ENCODE results near the gene SSU72.
A peak's percentile ranks its signal among the peaks of the same experiment; 100 is the strongest.
"Not testable (repeated sequence)": the region's sequence is repeated elsewhere in the genome, so short reads cannot be mapped to it uniquely, and the experiment has no call there.

SSU72 gene

DNA sequence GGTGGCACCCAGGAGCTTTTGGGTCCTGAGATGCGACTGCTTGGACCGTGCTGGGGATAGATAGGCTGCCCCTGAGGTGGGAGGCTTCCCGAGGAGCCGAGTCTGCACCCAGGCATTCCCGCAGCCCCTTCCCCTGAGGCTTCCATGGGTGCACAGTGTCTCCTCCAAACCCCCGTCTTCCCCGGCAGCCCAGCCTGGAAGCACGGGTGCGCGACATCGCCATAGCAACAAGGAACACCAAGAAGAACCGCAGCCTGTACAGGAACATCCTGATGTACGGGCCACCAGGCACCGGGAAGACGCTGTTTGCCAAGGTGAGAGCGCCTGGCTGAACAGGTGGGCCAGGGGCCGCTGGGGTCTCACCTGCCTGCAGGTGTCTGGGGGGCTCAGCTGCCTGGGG, 51.0 kb downstream of the SSU72 start:
- DNase-seq = not testable (repeated sequence)

GRCh38 chr1:1523226-1523625, 51.4 kb downstream of the SSU72 start:
- not testable (repeated sequence) for DNase-seq

- DNase-seq = not testable (repeated sequence)
These were observed 52.1 kb downstream of the SSU72 start for GRCh38 chr1:1522536-1522935.

- no peak for DNase-seq
These were observed 53.3 kb downstream of the SSU72 start for GRCh38 chr1:1521331-1521730.

GRCh38 chr1:1519805-1520505, 54.7 kb downstream of the SSU72 start:
- not testable (repeated sequence) for DNase-seq

GRCh38 chr1:1518621-1519007, 56.0 kb downstream of the SSU72 start:
- DNase-seq = not testable (repeated sequence)

- no peak for DNase-seq
These were observed 56.6 kb downstream of the SSU72 start for GRCh38 chr1:1517973-1518620.

DNA sequence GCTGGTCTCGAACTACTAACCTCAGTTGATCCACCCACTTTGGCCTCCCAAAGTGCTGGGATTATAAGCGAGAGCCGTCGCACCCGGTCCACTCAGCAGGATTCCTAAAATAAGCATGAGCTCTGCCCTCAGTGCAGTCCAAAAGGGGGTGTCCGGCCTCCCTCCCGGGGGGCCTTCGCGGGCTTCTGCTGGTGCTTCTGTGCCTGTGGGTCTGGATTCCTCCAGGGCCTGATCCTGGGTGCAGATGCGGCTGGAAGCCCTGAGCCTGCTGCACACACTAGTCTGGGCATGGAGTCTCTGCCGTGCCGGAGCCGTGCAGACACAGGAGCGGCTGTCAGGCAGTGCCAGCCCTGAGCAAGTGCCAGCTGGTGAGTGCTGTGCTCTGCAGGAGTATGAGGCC, 57.7 kb downstream of the SSU72 start:
- DNase-seq = not testable (repeated sequence)

GRCh38 chr1:1514376-1514775, 60.3 kb downstream of the SSU72 start:
- not testable (repeated sequence) for DNase-seq

DNA sequence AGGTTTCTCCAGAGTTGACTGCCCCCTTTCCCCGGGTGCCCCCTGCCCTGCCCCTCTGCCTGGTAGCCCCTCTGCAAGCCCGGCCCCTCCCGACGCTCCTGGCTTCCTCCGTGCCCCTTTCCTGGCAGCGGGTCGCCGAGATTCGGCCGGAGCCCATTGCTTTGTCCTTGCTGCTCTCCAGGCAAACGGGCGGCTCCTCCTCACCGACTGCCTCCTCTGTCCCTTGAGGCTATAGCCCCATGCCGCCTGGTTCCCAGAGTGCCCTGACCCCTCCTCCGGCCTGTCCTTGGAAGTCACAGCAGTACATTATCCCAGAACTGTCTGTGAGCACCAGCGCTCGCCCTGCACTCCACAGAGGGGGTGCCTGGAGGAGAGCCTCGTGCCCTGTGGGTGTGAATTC, 61.0 kb downstream of the SSU72 start:
- not testable (repeated sequence) for DNase-seq

GRCh38 chr1:1512425-1512824, 62.2 kb downstream of the SSU72 start:
- DNase-seq = peak; percentile 16

DNA sequence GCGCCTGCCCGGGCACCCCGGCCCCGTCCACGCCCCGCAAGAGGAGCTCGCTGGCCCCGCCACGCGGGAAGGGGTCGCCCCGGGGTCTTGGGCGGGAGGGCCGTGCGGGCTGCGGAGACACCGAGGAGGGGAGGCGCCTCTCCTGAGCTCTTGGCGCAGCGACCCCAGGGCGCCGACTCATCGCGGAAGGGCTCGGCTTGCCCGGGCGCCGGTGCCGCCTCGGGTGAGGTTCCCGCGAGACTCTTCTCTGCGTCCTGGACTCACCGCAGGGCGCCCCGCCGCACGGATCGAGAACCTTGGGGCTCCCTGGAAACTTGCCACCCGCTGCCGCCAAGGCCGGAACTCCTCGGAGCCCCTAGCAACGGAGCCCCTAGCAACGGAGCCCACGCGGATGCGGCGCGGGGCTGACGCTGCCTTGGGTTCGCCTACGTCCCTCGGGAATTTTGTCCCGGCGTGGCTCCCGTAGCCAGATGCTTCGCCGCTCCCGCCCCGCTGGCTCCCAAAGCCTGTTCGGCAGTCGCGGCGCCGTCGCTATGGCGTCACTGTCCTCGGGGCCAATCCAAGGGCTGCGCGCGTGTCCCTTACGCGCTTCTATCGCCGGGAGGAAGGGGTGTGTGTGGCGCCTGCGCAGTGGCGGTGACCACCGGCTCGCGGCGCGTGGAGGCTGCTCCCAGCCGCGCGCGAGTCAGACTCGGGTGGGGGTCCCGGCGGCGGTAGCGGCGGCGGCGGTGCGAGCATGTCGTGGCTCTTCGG, 63.0 kb downstream of the SSU72 start, which contains the start of gene ATAD3A:
TSS of gene ATAD3A (plus strand) at position 630 of the 753 bp plus-strand sequence. CDS start at position 737, 107 bp downstream.
- DNase-seq = peak; percentile 97

DNA sequence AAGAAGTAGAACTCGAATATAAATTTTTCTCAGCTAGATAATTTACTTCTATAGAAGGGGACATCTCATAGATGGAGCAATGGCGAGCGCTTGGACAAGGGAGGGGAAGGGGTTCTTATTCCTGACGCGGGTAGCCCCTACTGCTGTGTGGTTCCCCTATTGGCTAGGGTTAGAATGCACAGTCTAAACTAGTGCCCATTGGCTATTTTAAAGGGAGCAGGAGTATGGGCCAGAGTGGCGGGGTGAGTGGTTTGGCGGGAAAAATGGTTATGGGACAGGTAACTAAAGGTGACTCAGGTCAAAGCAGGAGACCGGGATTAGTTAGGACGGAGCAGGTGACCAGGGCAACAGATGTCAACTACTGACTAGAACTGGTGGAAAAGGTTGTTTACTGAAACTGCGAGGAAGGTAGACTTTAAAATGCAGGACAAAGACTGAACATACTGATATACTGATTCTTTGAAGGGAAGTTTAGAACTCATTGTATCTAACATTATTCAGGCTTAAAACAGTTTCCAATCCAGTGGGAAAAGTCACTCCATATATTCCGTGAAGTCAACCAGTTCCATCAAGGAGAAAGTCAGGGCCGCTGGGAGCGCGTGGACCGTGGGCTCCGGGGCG, 63.6 kb downstream of the SSU72 start:
- no peak for DNase-seq

DNA sequence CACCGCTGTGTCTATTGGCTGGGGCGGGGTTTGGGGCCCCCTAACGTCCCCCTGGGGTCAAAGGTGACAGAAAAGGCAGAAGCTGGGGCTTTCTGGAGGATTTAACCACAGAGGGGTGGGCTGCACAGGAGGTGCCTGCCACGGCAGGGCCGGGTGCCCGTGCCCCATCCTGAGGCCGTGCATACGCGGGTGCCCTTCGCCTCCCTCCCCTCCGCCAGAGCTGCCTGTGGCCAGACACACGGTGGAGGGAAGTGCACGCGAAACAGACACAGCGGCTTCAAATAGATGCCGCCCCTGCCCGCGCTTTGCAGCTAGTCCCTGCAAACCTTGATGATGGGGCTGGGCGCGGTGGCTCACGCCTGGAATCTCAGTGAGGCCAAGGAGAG, 65.2 kb downstream of the SSU72 start:
- not testable (repeated sequence) for DNase-seq

DNA sequence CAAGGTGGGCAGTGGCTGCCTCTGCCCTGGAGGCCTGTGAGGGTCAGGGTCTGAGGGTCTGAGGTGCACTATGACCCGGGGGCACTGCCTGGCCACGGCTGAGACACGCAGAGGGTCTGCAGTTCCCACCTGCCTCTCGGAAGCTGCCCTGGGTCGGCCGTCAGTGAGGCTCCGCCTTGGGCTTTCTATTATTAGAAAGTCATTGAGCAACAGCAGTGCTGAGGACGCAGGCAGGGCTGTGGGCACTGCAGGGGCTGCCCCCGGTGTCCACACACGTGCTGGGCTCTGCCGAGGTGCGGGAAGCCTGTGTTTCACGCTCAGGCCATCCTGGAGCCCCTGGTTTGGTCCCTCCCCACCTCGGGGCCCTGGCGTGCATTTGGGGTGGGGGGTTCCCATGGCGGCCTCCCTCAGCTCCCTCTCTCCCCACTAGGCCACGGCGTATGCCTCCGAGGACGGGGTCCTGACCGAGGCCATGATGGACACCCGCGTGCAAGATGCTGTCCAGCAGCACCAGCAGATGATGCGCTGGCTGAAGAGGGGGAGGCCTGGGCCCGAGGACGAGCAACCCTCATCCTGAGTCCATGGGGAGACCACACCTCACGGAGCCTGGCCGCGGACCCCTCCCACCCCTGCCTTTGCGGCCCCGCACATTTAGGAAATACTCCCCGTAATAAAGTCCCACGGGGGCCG, 65.7 kb downstream of the SSU72 start:
- DNase-seq = not testable (repeated sequence)

- no peak for DNase-seq
These were observed 67.4 kb downstream of the SSU72 start for GRCh38 chr1:1507305-1507704.

GRCh38 chr1:1505801-1506200, 68.9 kb downstream of the SSU72 start:
- DNase-seq = not testable (repeated sequence)

DNA sequence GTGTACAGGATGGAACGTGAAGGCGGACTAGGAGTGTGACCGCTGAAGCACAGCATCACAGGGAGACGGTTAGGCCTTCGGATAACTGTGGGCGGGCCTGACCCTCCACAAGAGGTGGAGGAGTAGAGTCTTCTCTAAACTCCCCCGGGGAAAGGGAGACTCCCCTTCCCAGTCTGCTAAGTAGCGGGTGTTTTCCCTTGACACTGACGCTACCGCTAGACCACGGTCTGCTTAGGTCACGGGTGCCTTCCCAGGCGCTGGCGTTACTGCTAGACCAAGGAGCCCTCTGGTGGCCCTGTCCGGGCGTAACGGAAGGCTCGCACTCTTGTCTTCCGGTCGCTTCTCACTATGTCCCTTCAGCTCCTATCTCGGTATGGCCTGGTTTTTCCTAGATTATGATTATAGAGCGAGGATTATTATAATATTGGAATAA, 69.3 kb downstream of the SSU72 start:
- DNase-seq = not testable (repeated sequence)

DNA sequence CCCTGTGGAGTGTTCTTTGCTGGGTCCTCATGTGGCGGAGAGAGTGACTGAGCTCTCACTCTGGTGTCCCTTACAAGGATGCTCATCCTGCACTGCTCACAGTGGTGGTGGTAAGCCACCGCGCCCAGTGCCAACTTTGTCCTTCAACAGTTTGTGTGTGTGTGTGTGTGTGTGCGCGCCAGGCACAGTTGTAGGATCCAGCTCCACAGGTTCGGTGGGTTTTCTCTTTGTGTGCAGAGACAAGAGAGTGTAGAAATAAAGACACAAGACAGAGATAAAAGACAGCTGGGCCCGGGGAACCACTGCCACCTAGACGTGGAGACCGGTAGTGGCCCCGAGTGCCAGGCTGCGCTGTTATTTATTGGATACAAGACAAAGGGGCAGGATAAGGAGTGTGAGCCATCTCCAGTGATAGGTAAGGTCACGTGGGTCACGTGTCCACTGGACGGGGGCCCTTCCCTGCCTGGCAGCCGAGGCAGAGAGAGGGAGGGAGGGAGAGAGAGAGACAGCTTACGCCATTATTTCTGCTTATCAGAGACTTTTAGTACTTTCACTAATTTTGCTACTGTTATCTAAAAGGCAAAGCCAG, 69.8 kb downstream of the SSU72 start:
- peak; percentile 68 for DNase-seq

GRCh38 chr1:1495461-1495975, 79.1 kb downstream of the SSU72 start:
- DNase-seq = not testable (repeated sequence)

GRCh38 chr1:1494311-1494710, 80.4 kb downstream of the SSU72 start:
- DNase-seq = not testable (repeated sequence)
